Left lung (tissue), 10 donors: ENCODE data around the gene FXR1. TPM values are rescaled to one million over a fixed set of nuclear protein-coding genes. Genes with fewer than 3 reads are reported as not detected.

Source experiments
- ATAC-seq: fragments of 200-7000 bp; cut with Tn5 transposase; one replicate; pipeline ENCODE4 v1.9.1; 2020; ENCODE audit warnings: moderate library complexity
- DNase-seq, 4 donors: peaks; one replicate each; pipeline ENCODE4 v3.0.0-alpha.2; 2013 to 2020
- H3K27ac ChIP-seq, 2 donors: fragments of 200-600 bp; sonication (generic) in 1 of 2; one replicate each; pipeline versions ENCODE4 v1.5.0 to v1.8.0; 2020 to 2021
- H3K27me3 ChIP-seq, 2 donors: fragments of 200-600 bp; sonication (generic) in 1 of 2; one replicate each; pipeline versions ENCODE4 v1.5.0 to v1.8.0; 2020 to 2021
- H3K36me3 ChIP-seq, 2 donors: fragments of 200-600 bp; sonication (generic) in 1 of 2; one replicate each; pipeline versions ENCODE4 v1.5.0 to v1.8.0; 2020 to 2021
- H3K4me1 ChIP-seq, 2 donors: fragments of 200-600 bp; one replicate each; pipeline ENCODE4 v1.8.0; 2021
- H3K4me3 ChIP-seq, 2 donors: fragments of 200-600 bp; sonication (generic) in 1 of 2; one replicate each; pipeline versions ENCODE4 v1.5.0 to v1.8.0; 2020 to 2021; ENCODE audit warnings: mild to moderate bottlenecking in 1 of 2
- H3K9me3 ChIP-seq, 2 donors: fragments of 200-600 bp; sonication (generic) in 1 of 2; one replicate each; pipeline versions ENCODE4 v1.5.0 to v1.8.0; 2020 to 2021
- intact Hi-C, 2 donors: fragments of 100-400 bp; cut with DNase I; formaldehyde crosslinking; loops; one replicate each; pipeline versions ENCODE4 v1.11.2 to v1.14.2; 2022
- polyA plus RNA-seq, 6 donors: library from polyadenylated mRNA; unstranded; fragments of 120-200 nt; gene quantifications; one replicate each; pipeline ENCODE4 v1.2.1, GENCODE V29; 2013; ENCODE audit not compliant: insufficient read length in 6 of 6
- total RNA-seq, 2 donors: library from RNA; stranded (reverse); fragmentation: NEBNext Ultra II Directional; extraction: Animal tissue kit (Norgen Biotek cat#: 25700); gene quantifications; one replicate each; pipeline ENCODE4 v1.2.1, GENCODE V29; 2021
- TF ChIP-seq, protein P1 (sequence below), 2 donors: fragments of 200-600 bp; sonication (generic) in 1 of 2; IDR thresholded peaks; one replicate each; pipeline versions ENCODE4 v1.5.0 to v1.8.0; 2021; ENCODE audit warnings: antibody characterized with exemption in 2 of 2
- donor health status: DM: no; HTN: yes; CAD: no.
- donor health status: DM: no; HTN: no; CAD: no.

The FXR1 gene
- total and polyA plus RNA-seq, 8 donors, result 100 to 249 (median 206) TPM

DNA sequence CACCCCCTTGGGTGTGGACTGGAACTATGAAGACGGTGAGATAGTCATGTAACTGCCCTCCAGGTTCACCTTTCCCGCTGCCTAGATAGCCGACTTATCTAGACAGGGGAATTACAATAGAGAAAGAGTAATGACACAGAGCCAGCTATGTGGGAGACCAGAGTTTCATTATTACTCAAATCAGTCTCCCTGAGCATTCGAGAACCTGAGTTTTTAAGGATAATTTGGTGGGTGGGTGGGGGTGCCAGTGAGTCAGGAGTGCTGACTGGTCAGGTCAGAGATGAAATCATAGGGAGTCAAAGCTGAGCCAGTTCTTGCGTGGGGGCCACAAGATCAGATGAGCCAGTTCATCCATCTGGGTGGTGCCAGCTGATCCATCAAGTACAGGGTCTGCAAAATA, 96.8 kb downstream of the FXR1 start:
- TF ChIP-seq, protein P1, sequence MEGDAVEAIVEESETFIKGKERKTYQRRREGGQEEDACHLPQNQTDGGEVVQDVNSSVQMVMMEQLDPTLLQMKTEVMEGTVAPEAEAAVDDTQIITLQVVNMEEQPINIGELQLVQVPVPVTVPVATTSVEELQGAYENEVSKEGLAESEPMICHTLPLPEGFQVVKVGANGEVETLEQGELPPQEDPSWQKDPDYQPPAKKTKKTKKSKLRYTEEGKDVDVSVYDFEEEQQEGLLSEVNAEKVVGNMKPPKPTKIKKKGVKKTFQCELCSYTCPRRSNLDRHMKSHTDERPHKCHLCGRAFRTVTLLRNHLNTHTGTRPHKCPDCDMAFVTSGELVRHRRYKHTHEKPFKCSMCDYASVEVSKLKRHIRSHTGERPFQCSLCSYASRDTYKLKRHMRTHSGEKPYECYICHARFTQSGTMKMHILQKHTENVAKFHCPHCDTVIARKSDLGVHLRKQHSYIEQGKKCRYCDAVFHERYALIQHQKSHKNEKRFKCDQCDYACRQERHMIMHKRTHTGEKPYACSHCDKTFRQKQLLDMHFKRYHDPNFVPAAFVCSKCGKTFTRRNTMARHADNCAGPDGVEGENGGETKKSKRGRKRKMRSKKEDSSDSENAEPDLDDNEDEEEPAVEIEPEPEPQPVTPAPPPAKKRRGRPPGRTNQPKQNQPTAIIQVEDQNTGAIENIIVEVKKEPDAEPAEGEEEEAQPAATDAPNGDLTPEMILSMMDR (IDR thresholded peaks at IDR 0.05), result no peak
- intact Hi-C loops, result no loop called here

DNA sequence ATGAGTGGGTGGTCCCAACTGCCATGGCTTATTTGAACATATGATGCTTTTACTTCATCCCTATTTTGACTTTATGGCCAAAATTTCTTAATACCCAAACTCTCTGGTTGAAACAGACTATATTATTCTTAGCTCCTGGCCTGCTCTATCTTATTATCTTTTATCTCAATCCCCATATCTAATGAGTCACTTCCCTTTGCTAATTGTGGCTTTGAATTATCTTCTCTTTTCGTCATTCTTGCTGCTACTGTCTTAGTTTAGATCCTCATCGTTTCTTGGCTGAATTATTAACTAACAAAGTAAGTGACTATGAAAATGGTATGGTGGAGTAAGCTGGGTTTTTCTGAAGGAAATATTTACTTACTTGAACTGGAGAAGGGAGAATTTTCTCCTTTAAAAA, 105.2 kb downstream of the FXR1 start:
- intact Hi-C loops, result no loop called here
- no peaks in the 10 kb centered on the region for H3K36me3 ChIP-seq
- H3K4me1 ChIP-seq, result no peaks in the 10 kb centered on the region
- H3K4me3 ChIP-seq, result no peak overlapping the region
- no peaks in the 10 kb centered on the region for H3K27me3 ChIP-seq
- H3K27ac ChIP-seq, result no peak overlapping the region
- DNase-seq (no peak), ATAC-seq (no peak)
- TF ChIP-seq, protein P1 (IDR thresholded peaks at IDR 0.05), result no peak
- peaks cover 0 to 3% of the 10 kb centered on the region in 2 donors for H3K9me3 ChIP-seq

More for the DNA sequence above, 96.8 kb downstream of the FXR1 start:
- Histone ChIP-seq H3K4me1 (no peaks in the 10 kb centered on the region), H3K36me3 (no peaks in the 10 kb centered on the region), H3K27me3 (no peaks in the 10 kb centered on the region), H3K4me3 (no peak overlapping the region), H3K9me3 (peaks cover 0 to 3% of the 10 kb centered on the region in 2 donors), H3K27ac (no peak overlapping the region)
- ATAC-seq (no peak), DNase-seq (no peak)

DNA sequence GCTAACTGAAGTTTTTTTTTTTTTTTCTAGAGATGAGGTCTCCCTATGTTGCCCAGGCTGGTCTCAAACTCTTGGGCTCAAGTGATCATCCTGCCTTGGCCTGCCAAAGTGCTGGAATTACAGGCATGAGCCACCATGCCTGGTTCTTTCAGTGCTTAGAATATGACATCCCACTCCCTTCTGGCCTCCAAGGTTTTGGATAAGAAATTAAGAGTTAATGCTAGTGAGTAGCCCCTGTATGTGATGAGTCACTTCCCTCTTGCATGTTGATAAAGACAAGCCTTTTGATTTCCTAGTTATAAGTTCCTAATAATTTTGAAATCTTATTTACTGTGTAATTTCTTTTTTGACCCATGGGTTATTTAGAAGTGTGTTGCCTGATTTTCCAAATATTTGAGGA, 112.7 kb downstream of the FXR1 start:
- intact Hi-C loops, result no loop called here
- TF ChIP-seq, protein P1 (IDR thresholded peaks at IDR 0.05), result no peak
- ATAC-seq, result no peak

DNA sequence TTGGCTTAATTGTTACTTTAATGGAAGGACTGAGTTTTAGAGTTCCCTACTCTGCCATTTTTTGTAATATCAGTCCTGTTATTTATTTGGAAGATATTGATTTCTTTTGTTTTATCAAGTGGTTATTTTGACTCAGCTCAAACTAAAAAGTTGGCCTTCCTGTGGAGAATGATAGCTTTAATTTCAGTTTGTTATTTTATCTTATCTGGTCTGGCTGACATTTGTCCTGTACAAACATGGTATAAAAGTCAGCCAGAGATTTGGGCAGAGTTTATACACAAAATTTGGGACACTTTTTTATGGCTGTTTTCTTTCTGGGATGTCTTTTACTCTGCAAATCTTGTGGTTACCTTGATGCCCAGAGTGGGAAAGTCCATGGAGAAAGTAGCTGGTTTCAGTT, 118.5 kb downstream of the FXR1 start:
- TF ChIP-seq, protein P1 (IDR thresholded peaks at IDR 0.05), result no peak
- H3K27me3 ChIP-seq, result no peaks in the 10 kb centered on the region
- DNase-seq (no peak), ATAC-seq (no peak)
- H3K36me3 ChIP-seq, result no peaks in the 10 kb centered on the region
- intact Hi-C loops, result no loop called here
- H3K27ac ChIP-seq, result no peak overlapping the region
- H3K9me3 ChIP-seq, result peaks cover 0 to 25% of the 10 kb centered on the region in 2 donors
- H3K4me1 ChIP-seq, result no peaks in the 10 kb centered on the region
- no peak overlapping the region for H3K4me3 ChIP-seq

More for the DNA sequence above, 112.7 kb downstream of the FXR1 start:
- Histone ChIP-seq H3K27ac (no peak overlapping the region), H3K9me3 (peaks cover 0 to 44% of the 10 kb centered on the region in 2 donors), H3K4me1 (no peaks in the 10 kb centered on the region), H3K27me3 (no peaks in the 10 kb centered on the region), H3K4me3 (no peak overlapping the region), H3K36me3 (no peaks in the 10 kb centered on the region)
- no peak for DNase-seq

Other genes with a start within 250 kb of the FXR1 start
- gene CCDC39, start 233.2 kb upstream of the FXR1 start, total RNA-seq, result under 1 TPM in 1 of 2 donors, not detected in 1; 0.63 TPM
- gene CCDC39, start 233.2 kb upstream of the FXR1 start, polyA plus RNA-seq, result 10 to 100 TPM in 1 of 6 donors, 1 to 10 TPM in 5; 6.6 to 10.6 (median 7.6) TPM
- 10 to 100 TPM; 31.2 to 38.3 TPM for gene DNAJC19, start 77.1 kb downstream of the FXR1 start, total RNA-seq
- 10 to 100 TPM; 58.2 to 69.6 (median 63.7) TPM for gene DNAJC19, start 77.1 kb downstream of the FXR1 start, polyA plus RNA-seq